Fibroblast of peridontal ligament (primary cell): Measurements from ENCODE around the gene INPP4B.
A peak's percentile ranks its signal among the peaks of the same experiment; 100 is the strongest.
"Not testable (repeated sequence)": the region's sequence is repeated elsewhere in the genome, so short reads cannot be mapped to it uniquely, and the experiment has no call there.

Experiments used
- DNase-seq: peaks from one replicate; pipeline ENCODE4 v3.0.0-alpha.2; 2010; ENCODE audit errors: extremely low read depth

The INPP4B gene

DNA sequence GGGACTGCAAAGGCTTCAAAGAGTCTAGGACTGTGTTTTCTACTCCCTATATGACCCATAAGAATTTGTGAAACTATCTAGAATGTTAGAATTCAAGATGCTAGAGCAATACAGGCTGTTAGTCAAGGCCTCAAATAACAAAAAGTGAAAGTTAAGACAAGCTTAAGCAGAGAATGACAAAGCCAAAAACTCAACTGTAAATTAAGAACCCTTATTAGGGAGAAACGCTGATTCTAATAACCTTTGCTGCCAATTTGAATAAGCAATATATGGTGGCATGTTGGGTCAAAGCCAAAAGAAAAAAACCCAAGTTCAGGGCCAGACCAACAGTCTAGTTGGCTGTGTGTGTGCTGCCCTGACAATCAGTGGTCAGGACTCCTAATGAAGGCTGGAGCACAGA, 160.0 kb downstream of the INPP4B start:
- no peak for DNase-seq

DNA sequence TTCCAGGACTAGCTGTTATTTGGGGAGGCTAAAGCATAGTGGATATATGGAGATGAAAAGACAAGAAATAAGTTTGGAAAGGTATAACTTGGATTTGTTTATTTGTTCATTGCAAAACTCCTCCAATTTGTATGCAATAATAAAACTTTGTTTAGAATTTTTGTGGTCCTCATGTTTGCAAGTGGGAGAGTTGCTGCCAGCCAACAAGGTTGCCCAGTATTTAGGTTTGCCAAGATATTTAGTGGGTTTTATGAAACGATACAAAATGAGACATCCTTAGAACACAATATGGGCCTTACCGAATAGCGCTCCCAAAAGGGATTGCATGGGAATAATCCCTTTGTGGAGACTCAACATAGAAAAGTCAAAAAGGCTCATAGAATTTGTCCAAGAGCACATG, 162.1 kb downstream of the INPP4B start:
- DNase-seq = peak; percentile 84

DNA sequence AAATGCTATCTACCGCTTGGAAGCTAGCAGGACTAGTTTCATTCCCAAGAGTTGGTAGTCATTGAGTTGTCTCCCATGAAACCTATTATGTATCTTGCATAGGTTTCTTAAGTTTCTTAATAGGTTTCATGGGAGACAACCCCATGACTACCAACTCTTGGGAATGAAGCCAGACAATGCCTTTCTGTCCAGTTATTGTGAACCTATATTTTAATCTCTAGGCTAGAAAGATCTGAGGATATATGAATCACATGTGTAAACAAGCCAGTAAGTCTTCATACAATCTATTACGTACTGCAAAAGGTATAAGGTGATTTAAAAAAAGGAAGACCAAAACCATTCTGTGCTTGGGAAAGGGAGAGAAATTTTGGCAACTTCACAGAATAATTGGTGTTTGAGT, 162.6 kb downstream of the INPP4B start:
- peak; percentile 18 for DNase-seq

DNA sequence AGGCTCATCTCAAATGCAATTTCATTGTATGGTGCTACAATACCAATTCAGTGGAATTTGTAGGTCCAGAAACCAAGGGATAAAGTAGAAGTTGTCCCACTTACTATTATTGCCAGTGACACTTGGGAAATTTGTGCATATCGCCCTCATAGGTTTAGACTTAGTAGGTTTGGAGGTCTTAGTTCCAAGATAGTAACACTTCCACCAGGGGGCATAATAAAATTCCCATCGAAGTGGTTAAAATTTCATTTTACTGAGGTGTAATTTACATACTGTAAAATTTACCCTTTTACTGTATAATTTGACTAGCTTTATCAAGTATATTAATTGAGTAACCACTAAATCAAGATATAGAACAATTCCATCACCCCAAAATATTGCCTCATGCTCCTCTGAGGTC, 174.6 kb downstream of the INPP4B start:
- no peak for DNase-seq

DNA sequence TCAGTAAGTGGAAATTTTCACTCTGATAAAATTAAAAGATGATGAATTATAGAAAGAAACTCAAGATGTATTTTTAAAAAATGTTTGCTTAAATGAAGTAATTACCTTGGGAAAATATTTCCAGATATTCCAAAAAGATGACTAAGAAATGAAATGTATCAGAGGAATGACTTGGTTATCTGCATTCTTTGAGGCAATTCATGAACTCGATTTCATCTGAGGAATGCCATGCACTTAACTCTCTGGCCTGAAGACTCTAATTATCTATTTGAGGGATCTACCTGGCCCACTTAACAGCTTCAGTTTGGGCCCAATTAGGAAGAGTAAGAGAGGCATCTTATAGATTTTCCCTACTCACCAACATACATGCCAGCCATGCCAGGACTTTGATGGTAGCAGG, 182.3 kb downstream of the INPP4B start:
- DNase-seq = peak; percentile 11

DNA sequence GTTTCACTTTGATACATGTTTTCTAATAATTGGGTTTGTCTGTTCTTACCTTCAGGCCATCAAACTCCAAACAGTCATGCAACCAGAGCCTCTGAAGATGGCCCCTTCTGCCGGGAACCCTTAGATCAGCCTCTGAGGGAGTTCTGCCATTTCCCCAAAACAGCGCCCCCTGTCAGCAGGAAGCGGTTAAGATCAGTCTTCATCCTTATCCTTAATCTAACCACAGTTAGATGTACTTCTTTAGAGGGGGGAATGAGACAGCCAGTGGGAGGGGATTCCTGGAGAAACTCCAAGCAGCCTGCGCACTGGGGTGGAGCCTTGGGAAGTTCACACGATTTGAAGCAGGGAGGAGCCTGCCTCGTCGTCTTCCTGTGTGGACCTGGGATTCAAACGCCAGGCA, 185.4 kb downstream of the INPP4B start:
- DNase-seq = no peak

DNA sequence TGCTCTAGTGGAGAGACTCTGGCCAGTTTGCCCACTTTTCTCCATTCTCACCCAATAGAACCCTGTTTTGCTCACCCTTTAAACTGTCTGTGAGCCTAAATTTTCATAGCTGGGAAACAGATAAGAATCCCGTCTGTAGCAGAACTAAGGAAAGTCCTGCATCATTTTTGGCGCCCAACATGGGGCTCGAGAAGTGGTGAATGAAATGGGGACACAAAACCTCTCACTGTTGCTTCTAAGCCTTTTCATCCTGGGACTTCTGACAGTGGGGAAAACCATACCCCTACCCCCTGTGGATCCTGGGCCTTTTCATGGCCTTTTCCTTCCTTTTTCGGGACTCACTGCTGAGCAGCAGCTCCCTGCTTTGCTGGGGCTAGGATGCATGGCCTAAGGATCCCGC, 189.9 kb downstream of the INPP4B start:
- DNase-seq = peak; percentile 14

DNA sequence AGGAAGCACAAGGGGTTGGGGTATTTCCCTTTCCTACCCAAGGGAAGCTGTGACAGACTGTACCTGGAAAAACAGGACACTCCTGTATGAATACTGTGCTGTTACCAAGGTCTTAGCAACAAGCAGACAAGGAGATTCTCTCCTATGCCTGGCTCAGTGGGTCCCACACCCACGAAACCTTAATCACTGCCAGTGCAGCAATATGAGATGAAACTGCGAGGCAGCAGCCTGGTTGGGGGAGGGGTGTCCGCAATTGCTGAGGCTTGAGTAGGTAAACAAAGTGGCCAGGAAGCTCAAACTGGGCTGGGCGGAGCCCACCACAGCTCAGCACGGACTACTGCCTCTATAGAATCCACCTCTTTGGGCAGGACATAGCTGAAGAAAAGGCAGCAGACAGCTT, 197.7 kb downstream of the INPP4B start:
- DNase-seq = no peak

DNA sequence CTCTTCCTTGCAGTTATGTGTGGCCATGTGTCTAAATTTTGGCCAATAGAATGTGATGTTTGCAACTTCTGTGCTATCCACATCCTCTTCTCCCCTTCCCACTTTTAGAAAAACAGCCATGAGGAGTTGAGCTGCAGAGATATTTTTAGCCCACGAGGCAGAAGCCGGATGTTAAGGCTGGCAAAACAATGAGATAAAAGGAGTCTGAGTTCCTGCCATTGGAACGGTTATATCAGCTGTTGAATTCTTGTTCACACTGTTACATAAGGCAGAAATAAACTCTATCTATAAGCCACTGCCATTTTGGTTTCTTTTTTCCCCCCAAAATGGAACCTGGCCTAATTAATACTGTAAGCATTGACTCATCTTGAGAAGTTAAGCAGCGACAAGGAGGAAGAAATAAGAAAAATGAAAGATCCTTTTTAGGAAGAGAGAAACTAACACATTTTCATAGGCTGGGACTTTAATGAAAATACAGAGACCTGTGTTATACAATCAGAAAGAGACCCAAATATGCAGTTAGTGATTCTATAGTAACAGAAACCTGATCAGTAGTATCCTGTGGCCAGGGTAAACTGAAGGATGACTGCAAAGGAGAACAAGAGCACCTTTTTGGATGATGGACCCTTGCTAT, 200.5 kb downstream of the INPP4B start:
- DNase-seq = no peak

DNA sequence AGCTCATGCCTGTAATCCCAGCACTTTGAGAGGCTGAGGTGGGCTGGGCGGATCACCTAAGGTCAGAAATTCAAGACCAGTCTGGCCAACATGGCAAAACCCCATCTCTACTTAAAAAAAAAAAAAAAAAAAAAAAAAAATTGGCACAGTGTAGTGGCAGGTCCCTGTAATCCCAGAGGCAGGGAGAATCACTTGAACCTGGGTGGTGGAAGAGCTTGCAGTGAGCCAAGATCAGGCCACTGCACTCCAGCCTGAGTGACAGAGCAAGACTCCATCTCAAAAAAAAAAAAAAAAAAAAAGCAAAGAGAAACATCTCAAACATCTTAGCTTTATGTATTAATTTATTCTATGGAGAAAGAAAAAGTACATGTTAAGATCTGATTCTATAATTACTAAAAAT, 201.5 kb downstream of the INPP4B start:
- DNase-seq = not testable (repeated sequence)

DNA sequence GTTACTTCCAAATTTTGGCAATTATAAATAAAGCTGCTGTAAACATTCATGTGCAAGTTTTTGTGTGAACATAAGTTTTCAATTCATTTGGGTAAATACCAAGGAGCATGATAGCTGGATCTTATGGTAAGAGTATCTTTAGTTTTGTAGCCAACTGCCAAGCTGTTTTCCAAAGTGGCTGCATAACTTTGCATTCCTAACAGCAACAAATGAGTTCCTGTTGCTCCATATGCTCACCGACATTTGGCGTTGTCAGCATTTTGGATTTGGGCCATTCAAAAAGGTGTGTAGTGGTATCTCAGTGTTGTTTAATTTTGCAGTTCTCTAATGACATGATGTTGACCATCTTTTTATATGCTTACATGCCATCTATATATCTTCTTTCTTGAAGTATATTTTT, 208.5 kb downstream of the INPP4B start:
- no peak for DNase-seq

DNA sequence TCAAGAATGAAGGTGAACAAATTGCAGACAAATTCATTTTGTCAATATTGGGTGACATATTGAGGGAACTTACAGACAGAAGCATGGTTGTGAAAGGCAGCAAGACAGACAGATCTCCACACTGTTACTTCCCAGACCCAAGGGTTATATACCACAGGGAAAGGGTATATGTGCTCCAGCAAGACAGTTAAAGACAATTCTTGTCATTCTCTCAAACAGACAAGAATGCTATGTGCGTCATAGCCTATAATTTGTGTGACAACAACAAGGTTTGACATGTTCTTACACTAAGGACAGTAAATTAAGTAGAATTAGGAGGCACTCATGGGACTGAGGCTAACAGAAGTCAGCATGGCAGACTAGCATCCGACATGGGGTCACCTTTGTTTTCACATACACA, 214.3 kb downstream of the INPP4B start:
- DNase-seq = no peak

DNA sequence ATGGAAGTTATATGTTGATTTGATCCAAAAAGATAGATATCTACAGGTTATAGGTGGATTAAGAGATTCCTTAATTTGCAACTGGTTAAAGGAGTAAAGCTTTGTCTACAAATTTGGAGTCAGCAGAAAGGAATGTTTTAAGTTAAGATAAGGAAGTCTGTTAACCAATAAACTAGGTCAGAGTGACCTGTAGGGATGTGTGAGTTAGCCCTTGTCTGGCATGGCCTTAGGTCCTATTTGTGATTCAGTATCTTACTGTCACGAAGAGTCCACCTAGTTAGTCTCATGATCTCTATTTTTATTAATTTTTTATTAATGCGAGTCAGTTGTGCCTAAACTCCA, 230.8 kb downstream of the INPP4B start:
- no peak for DNase-seq

DNA sequence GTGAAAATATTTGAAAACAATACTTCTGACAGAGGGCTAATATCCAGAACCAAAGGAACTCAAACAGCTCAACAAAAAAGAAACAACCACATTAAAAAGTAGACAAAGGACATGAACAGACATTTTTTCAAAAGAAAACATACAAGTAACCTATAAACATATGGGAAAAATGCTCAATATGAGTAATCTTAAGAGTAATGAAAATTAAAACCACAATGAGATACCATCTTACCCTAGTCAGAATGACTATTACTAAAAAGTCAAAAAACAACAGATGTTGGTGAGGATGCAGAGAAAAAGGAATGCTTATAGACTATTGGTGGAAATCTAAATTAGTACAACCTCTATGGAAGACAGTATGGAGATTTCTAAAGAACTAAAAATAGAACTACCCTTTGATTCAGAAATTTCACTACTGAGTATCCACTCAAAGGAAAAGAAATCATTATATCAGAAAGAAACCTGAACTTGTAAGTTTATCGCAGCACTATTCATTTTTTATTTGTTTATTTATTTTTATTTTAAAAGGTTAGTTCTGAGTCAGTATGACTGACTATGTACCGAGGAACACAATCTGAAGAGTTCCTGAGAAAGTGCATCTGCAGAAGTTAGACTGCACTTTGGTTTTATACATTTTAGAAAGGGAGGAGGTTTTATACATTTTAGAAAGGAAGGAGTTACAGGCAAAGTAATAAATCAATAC, 231.3 kb downstream of the INPP4B start:
- DNase-seq = peak; percentile 25

DNA sequence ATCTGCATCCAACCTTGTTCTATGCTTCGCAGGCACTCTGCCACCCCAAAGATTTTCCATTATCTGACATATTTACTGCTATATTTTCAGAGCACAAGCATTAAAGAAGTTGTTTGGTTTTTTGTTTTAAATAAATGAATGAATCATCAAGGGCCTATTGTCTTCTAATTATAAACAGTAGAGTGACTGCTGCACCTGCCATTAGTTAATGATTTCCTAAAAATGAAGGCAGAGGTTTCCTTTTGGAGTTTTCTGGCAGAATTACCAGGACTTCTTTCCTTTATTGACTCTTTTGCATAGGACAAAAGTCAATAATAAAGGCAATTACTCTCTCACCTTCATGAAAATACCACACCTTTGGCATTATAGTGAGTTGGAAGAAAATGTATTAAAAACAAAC, 238.1 kb downstream of the INPP4B start:
- no peak for DNase-seq

DNA sequence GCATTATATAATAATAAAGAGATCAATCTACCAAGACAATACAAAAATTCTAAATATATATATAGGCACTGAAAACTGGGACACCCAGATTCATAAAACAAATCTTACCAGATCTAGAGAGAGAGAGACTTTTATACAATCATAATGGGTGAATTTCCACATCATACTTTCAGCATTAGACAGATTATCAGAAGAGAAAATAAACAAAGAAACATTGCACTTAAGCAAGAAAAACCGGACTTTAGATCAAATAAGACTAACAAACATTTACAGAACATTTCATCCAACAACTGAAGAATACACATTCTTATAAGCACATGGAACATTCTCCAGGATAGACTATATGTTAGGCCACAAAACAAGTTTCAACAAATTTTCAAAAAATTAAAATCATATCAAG, 245.1 kb downstream of the INPP4B start:
- DNase-seq = no peak

DNA sequence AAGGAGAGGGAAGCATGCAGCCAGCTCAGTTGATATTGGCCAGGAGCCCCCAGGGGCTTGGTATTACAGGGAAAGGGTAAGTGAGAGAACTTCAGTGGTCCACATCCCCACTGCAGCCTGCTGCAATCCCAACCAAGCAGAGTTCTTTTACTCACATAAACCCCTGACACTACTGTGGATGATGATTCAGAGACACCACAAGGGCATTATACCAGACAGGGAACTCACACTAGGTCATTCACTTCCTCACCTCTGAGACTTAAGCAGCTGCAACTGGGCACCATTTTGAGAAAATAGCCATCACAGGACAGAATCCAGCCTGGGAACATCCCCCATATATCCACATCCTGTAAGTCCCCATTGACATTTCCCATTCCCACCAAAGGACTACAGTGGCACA, 248.0 kb downstream of the INPP4B start:
- no peak for DNase-seq

DNA sequence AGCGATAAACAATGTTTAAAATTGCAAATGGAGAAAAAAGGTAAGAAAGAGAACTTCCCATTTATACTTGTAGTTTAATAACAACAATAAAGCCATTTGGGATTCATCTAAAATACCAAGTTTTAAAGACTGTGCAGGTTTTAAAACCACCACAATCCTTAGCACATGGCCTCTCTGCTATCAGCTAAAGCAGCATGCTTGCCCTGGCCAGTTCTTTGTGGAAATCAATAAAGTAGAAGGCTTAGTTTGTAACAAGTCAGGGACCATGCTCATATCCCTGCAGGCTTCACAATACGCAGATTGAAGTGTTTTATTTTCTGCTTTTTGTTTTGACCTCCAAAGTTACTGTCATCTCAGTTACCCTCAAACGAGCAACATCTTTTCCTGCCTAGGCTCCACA, 249.5 kb downstream of the INPP4B start:
- DNase-seq = no peak

DNA sequence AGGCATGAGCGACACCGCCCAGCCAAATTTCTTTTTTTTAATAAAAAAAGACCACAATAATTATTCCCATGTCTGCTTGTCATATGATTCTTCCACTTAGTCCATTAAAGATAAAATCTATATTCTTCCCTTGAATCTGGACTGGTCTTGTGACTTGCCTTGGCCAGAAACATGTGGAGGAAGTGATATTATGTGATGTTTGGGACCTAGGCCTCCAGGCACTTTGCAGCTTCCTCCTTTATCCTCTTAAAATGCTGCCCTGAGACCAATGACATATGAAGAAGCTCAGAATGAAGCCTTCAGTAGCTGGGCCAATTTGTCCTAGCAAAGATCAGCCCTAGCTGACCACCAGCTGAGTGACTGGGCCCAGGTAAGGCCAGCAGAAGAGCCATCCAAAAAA, 250.0 kb downstream of the INPP4B start:
- DNase-seq = no peak

DNA sequence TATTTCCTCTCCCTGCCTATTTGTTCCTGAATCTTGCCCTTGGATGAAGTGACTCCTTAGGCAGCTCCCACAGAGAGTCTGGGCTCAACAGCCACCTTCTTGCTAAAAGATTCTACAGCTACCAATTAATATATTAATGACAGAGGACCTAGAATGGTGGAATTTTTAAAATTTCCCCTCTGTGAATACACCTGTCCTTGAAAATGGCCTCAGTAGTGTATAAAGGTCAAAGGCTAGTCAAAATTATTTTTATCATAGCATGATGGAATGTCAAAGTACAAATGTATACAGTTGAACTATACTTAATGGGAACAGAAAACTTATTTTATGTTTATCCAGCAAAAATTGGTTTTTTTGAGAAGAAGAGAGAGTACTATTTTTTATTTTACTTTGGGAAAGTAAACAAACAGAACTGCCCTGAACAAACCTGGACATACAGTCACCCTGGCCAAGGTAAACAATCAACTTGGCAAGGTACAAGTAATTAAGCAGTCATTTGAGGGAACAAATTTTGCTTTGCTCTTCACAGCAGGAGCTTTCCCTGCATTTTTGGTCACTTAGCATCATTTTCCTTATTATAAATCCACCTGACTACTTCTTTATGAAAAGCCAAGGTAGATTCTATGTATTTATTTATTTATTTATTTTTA, 250.8 kb downstream of the INPP4B start:
- DNase-seq = no peak

DNA sequence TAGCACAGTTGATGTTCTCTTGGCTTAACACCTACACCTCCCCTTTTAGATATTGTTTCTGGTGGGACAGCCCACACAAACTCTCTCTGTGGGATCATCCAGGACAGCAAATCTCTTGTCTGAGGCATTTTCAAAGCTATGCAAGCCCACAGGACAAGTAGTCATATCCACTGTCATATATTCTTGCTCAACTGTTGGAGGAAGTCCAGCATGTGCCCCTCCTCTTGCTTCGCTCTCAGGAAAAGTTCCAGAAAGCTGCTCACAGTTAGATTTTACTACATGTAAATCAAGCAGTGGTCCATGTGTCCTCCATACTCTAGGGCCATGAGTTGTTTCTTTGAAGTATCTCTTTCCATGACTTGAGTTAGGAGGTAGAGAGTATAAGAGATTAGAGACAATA, 260.7 kb downstream of the INPP4B start:
- DNase-seq = no peak

DNA sequence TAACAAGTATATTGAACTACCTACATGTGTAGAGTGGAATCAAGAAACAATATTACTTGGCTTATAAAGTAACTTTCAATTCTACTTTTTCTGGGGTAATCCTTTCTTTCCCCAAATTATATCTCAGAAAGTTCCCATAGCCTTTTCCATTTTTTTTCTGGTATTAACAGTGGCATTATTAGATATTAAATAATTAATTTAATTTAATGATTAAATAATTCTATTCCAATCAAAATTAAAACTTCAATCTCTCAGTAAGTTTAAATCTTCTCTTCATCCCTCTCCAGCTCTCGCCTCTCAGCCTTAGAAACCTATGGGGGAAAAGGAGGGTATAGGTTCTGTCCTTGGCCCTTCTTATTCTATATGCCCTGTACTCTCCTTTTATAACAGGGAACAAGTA, 262.4 kb downstream of the INPP4B start:
- no peak for DNase-seq

DNA sequence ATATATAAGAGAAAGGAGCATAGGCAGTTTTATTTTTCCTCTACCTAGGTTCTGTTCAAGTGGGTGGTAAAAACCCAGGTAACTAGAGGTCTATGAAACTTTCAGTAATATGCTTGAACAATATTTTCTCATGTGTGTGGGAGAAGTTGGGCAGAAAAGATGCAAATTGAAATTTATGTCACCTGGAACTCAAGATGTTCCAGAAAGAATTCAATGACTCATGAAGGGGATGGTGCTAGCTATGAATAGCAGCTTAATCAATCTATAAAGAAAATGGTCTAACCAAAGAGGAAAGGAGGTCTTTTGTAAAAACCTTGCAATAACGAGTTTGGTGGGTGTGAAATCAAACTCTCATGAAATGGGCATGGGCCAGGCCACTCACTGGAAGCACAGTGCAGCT, 263.8 kb downstream of the INPP4B start:
- DNase-seq = no peak

DNA sequence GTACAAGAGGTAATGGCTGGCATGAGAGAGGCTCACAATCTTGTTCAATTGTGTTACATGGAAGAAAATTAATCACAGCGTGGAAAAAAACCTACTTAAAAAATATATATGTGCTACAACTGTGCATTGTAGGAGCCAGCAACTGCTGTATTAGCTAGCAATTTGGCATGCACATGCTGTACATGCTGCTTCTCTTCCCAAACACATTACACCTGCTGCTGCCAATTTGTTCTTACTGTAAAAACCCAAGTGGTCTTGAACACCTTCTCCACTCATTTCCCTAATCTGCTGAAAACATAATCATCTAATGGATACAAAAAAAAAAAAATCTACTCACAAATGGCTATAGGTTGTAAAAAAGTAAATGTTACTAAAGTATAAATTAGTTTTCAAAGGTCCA, 264.2 kb downstream of the INPP4B start:
- no peak for DNase-seq
